Measurements from ENCODE around the gene TBC1D2B.

The TBC1D2B gene

GRCh38 chr15:78054518-78054917 is 23.0 kb downstream of the TBC1D2B start:
- DNase-seq (ENCODE audit: low spot score), result no peak

- no peak for DNase-seq (ENCODE audit: low spot score)
Observed at GRCh38 chr15:78052545-78052944, 25.0 kb downstream of the TBC1D2B start.

GRCh38 chr15:78052001-78052401 is 25.5 kb downstream of the TBC1D2B start:
- no peak for DNase-seq (ENCODE audit: low spot score)

- DNase-seq (ENCODE audit: low spot score), result no peak
Observed at GRCh38 chr15:78051596-78051995, 25.9 kb downstream of the TBC1D2B start.

GRCh38 chr15:78050826-78051225 is 26.7 kb downstream of the TBC1D2B start:
- no peak for DNase-seq (ENCODE audit: low spot score)

- no peak for DNase-seq (ENCODE audit: low spot score)
Observed at GRCh38 chr15:78050441-78050809, 27.1 kb downstream of the TBC1D2B start.

GRCh38 chr15:78049691-78050440 is 27.6 kb downstream of the TBC1D2B start:
- DNase-seq (ENCODE audit: low spot score), result peak; percentile 73

GRCh38 chr15:78048628-78048920 is 28.9 kb downstream of the TBC1D2B start:
- no peak for DNase-seq (ENCODE audit: low spot score)

- no peak for DNase-seq (ENCODE audit: low spot score)
Observed at GRCh38 chr15:78047761-78048627, 29.5 kb downstream of the TBC1D2B start.

- DNase-seq (ENCODE audit: low spot score), result no peak
Observed at GRCh38 chr15:78046796-78047341, 30.6 kb downstream of the TBC1D2B start.

- DNase-seq (ENCODE audit: low spot score), result no peak
Observed at GRCh38 chr15:78045189-78045588, 32.3 kb downstream of the TBC1D2B start.

- no peak for DNase-seq (ENCODE audit: low spot score)
Observed at GRCh38 chr15:78044407-78045155, 32.9 kb downstream of the TBC1D2B start.

- no peak for DNase-seq (ENCODE audit: low spot score)
Observed at GRCh38 chr15:78041946-78042345, 35.6 kb downstream of the TBC1D2B start.

- no peak for DNase-seq (ENCODE audit: low spot score)
Observed at GRCh38 chr15:78040653-78041244, 36.8 kb downstream of the TBC1D2B start.

GRCh38 chr15:78038585-78039247 is 38.8 kb downstream of the TBC1D2B start:
- no peak for DNase-seq (ENCODE audit: low spot score)

- no peak for DNase-seq (ENCODE audit: low spot score)
Observed at GRCh38 chr15:78037779-78038305, 39.7 kb downstream of the TBC1D2B start.

- no peak for DNase-seq (ENCODE audit: low spot score)
Observed at GRCh38 chr15:78037328-78037727, 40.2 kb downstream of the TBC1D2B start.

- no peak for DNase-seq (ENCODE audit: low spot score)
Observed at GRCh38 chr15:78035861-78036476, 41.5 kb downstream of the TBC1D2B start.

- DNase-seq (ENCODE audit: low spot score), result no peak
Observed at GRCh38 chr15:78035321-78035751, 42.2 kb downstream of the TBC1D2B start.

GRCh38 chr15:78034495-78035191 is 42.9 kb downstream of the TBC1D2B start:
- peak; percentile 57 for DNase-seq (ENCODE audit: low spot score)
